Measurements from ENCODE around the gene GALNT2. TPM values are rescaled to one million over a fixed set of nuclear protein-coding genes. Genes with fewer than 3 reads are reported as not detected.

GALNT2 gene
- polyA plus RNA-seq, 4 donors = 10.8 to 43.9 (median 23.3) TPM

GRCh38 chr1:230316864-230317745, 250.1 kb downstream of the GALNT2 start:
- Histone ChIP-seq H3K27me3 (ENCODE audit: control insufficient read depth in 3 of 3, insufficient read depth in 3 of 3, low read length in 3 of 3) (no peaks in the 10 kb centered on the region), H3K36me3 (ENCODE audit: control insufficient read depth in 3 of 3, insufficient read depth in 2 of 3, low read depth in 1 of 3, low read length in 3 of 3) (no peaks in the 10 kb centered on the region), H3K4me3 (ENCODE audit: low read depth in 1 of 3, low read length in 3 of 3) (no peak overlapping the region), H3K9me3 (ENCODE audit: control insufficient read depth in 2 of 2, insufficient read depth in 1 of 2, low read depth in 1 of 2, low read length in 1 of 2) (no peaks in the 10 kb centered on the region), H3K4me1 (ENCODE audit: control insufficient read depth in 3 of 3, insufficient read depth in 2 of 3, low read depth in 1 of 3, low read length in 2 of 3) (no peaks in the 10 kb centered on the region), H3K27ac (ENCODE audit: low read depth in 1 of 3, low read length in 2 of 3) (no peak overlapping the region)
- FAIRE-seq = no peak
- 75 to 81% (median 81%) methylated on average over 22 to 23 of the region's 23 CpGs for WGBS, 3 donors
- no peak for DNase-seq

- 26 to 64% (median 43%) methylated on average over 23 of the region's 23 CpGs for WGBS, 3 donors
- no peaks in the 10 kb centered on the region for H3K36me3 ChIP-seq (ENCODE audit: control insufficient read depth in 3 of 3, insufficient read depth in 2 of 3, low read depth in 1 of 3, low read length in 3 of 3)
- FAIRE-seq = no peak
These were observed 251.1 kb downstream of the GALNT2 start for GRCh38 chr1:230317823-230318819.

GRCh38 chr1:230319014-230319747, 252.1 kb downstream of the GALNT2 start:
- DNase-seq (no peak), FAIRE-seq (no peak)
- Histone ChIP-seq H3K4me1 (ENCODE audit: control insufficient read depth in 3 of 3, insufficient read depth in 2 of 3, low read depth in 1 of 3, low read length in 2 of 3) (no peaks in the 10 kb centered on the region), H3K36me3 (ENCODE audit: control insufficient read depth in 3 of 3, insufficient read depth in 2 of 3, low read depth in 1 of 3, low read length in 3 of 3) (no peaks in the 10 kb centered on the region), H3K4me3 (ENCODE audit: low read depth in 1 of 3, low read length in 3 of 3) (no peak overlapping the region), H3K27me3 (ENCODE audit: control insufficient read depth in 3 of 3, insufficient read depth in 3 of 3, low read length in 3 of 3) (no peaks in the 10 kb centered on the region), H3K9me3 (ENCODE audit: control insufficient read depth in 2 of 2, insufficient read depth in 1 of 2, low read depth in 1 of 2, low read length in 1 of 2) (no peaks in the 10 kb centered on the region), H3K27ac (ENCODE audit: low read depth in 1 of 3, low read length in 2 of 3) (no peak overlapping the region)
- WGBS, 3 donors = 91% methylated on average over 17 of the region's 17 CpGs

More at GRCh38 chr1:230317823-230318819, 251.1 kb downstream of the GALNT2 start:
- Histone ChIP-seq H3K27ac (ENCODE audit: low read depth in 1 of 3, low read length in 2 of 3) (no peak overlapping the region), H3K27me3 (ENCODE audit: control insufficient read depth in 3 of 3, insufficient read depth in 3 of 3, low read length in 3 of 3) (no peaks in the 10 kb centered on the region), H3K4me1 (ENCODE audit: control insufficient read depth in 3 of 3, insufficient read depth in 2 of 3, low read depth in 1 of 3, low read length in 2 of 3) (no peaks in the 10 kb centered on the region), H3K4me3 (ENCODE audit: low read depth in 1 of 3, low read length in 3 of 3) (no peak overlapping the region), H3K9me3 (ENCODE audit: control insufficient read depth in 2 of 2, insufficient read depth in 1 of 2, low read depth in 1 of 2, low read length in 1 of 2) (no peaks in the 10 kb centered on the region)
- DNase-seq = peak in 1 of 2 donors; percentile 27

GRCh38 chr1:230320804-230321203, 253.8 kb downstream of the GALNT2 start:
- H3K27ac ChIP-seq (ENCODE audit: low read depth in 1 of 3, low read length in 2 of 3) = no peak overlapping the region
- DNase-seq (no peak), FAIRE-seq (no peak)
- H3K9me3 ChIP-seq (ENCODE audit: control insufficient read depth in 2 of 2, insufficient read depth in 1 of 2, low read depth in 1 of 2, low read length in 1 of 2) = no peaks in the 10 kb centered on the region
- H3K27me3 ChIP-seq (ENCODE audit: control insufficient read depth in 3 of 3, insufficient read depth in 3 of 3, low read length in 3 of 3) = no peaks in the 10 kb centered on the region
- WGBS, 3 donors = 83 to 94% (median 87%) methylated on average over 4 of the region's 4 CpGs
- H3K4me3 ChIP-seq (ENCODE audit: low read depth in 1 of 3, low read length in 3 of 3) = no peak overlapping the region
- H3K36me3 ChIP-seq (ENCODE audit: control insufficient read depth in 3 of 3, insufficient read depth in 2 of 3, low read depth in 1 of 3, low read length in 3 of 3) = no peaks in the 10 kb centered on the region
- H3K4me1 ChIP-seq (ENCODE audit: control insufficient read depth in 3 of 3, insufficient read depth in 2 of 3, low read depth in 1 of 3, low read length in 2 of 3) = no peaks in the 10 kb centered on the region

GRCh38 chr1:230321341-230321740, 254.3 kb downstream of the GALNT2 start:
- WGBS, 3 donors = 93 to 97% (median 96%) methylated on average over 9 of the region's 9 CpGs

GRCh38 chr1:230321741-230322420, 254.8 kb downstream of the GALNT2 start:
- DNase-seq (no peak), FAIRE-seq (no peak)
- H3K4me1 ChIP-seq (ENCODE audit: control insufficient read depth in 3 of 3, insufficient read depth in 2 of 3, low read depth in 1 of 3, low read length in 2 of 3) = no peaks in the 10 kb centered on the region
- no peak overlapping the region for H3K27ac ChIP-seq (ENCODE audit: low read depth in 1 of 3, low read length in 2 of 3)
- 89 to 90% (median 89%) methylated on average over 18 of the region's 18 CpGs for WGBS, 3 donors
- H3K4me3 ChIP-seq (ENCODE audit: low read depth in 1 of 3, low read length in 3 of 3) = no peak overlapping the region
- no peaks in the 10 kb centered on the region for H3K9me3 ChIP-seq (ENCODE audit: control insufficient read depth in 2 of 2, insufficient read depth in 1 of 2, low read depth in 1 of 2, low read length in 1 of 2)
- H3K27me3 ChIP-seq (ENCODE audit: control insufficient read depth in 3 of 3, insufficient read depth in 3 of 3, low read length in 3 of 3) = no peaks in the 10 kb centered on the region
- H3K36me3 ChIP-seq (ENCODE audit: control insufficient read depth in 3 of 3, insufficient read depth in 2 of 3, low read depth in 1 of 3, low read length in 3 of 3) = no peaks in the 10 kb centered on the region

More at GRCh38 chr1:230321341-230321740, 254.3 kb downstream of the GALNT2 start:
- H3K4me1 ChIP-seq (ENCODE audit: control insufficient read depth in 3 of 3, insufficient read depth in 2 of 3, low read depth in 1 of 3, low read length in 2 of 3) = no peaks in the 10 kb centered on the region
- H3K4me3 ChIP-seq (ENCODE audit: low read depth in 1 of 3, low read length in 3 of 3) = no peak overlapping the region
- FAIRE-seq (no peak), DNase-seq (no peak)
- H3K36me3 ChIP-seq (ENCODE audit: control insufficient read depth in 3 of 3, insufficient read depth in 2 of 3, low read depth in 1 of 3, low read length in 3 of 3) = no peaks in the 10 kb centered on the region
- no peak overlapping the region for H3K27ac ChIP-seq (ENCODE audit: low read depth in 1 of 3, low read length in 2 of 3)
- no peaks in the 10 kb centered on the region for H3K27me3 ChIP-seq (ENCODE audit: control insufficient read depth in 3 of 3, insufficient read depth in 3 of 3, low read length in 3 of 3)
- H3K9me3 ChIP-seq (ENCODE audit: control insufficient read depth in 2 of 2, insufficient read depth in 1 of 2, low read depth in 1 of 2, low read length in 1 of 2) = no peaks in the 10 kb centered on the region

- Histone ChIP-seq H3K4me3 (ENCODE audit: low read depth in 1 of 3, low read length in 3 of 3) (no peak overlapping the region), H3K4me1 (ENCODE audit: control insufficient read depth in 3 of 3, insufficient read depth in 2 of 3, low read depth in 1 of 3, low read length in 2 of 3) (no peaks in the 10 kb centered on the region), H3K27ac (ENCODE audit: low read depth in 1 of 3, low read length in 2 of 3) (no peak overlapping the region), H3K36me3 (ENCODE audit: control insufficient read depth in 3 of 3, insufficient read depth in 2 of 3, low read depth in 1 of 3, low read length in 3 of 3) (no peaks in the 10 kb centered on the region), H3K27me3 (ENCODE audit: control insufficient read depth in 3 of 3, insufficient read depth in 3 of 3, low read length in 3 of 3) (no peaks in the 10 kb centered on the region), H3K9me3 (ENCODE audit: control insufficient read depth in 2 of 2, insufficient read depth in 1 of 2, low read depth in 1 of 2, low read length in 1 of 2) (no peaks in the 10 kb centered on the region)
- FAIRE-seq = no peak
- 89 to 95% (median 91%) methylated on average over 15 of the region's 15 CpGs for whole genome bisulfite sequencing, 3 donors
- DNase-seq = no peak
These were observed 255.4 kb downstream of the GALNT2 start for GRCh38 chr1:230322421-230322756.

Measured in small intestine (tissue), 7 donors.